Chondrocyte (in vitro differentiated cells): Measurements from ENCODE around the gene NUDT3. TPM values are rescaled to one million over a fixed set of nuclear protein-coding genes. Genes with fewer than 3 reads are reported as not detected.

ENCODE experiments used
- DNase-seq: peaks from one replicate; pipeline ENCODE4 v3.0.0; 2021; ENCODE audit warnings: mixed read lengths, low spot score
- H3K27ac Mint-ChIP-seq: one replicate; pipeline ENCODE4 v1.8.0; 2021; ENCODE audit warnings: mild to moderate bottlenecking, moderate library complexity, mixed read lengths; ENCODE audit not compliant: unreplicated experiment
- H3K27me3 Mint-ChIP-seq: 2 replicates; pipeline ENCODE4 v1.8.0; 2021; ENCODE audit warnings: low read depth, mixed read lengths
- H3K36me3 Mint-ChIP-seq: 2 replicates; pipeline ENCODE4 v1.8.0; 2021; ENCODE audit warnings: low read depth, mixed read lengths
- H3K4me1 Mint-ChIP-seq: 2 replicates; pipeline ENCODE4 v1.8.0; 2021; ENCODE audit warnings: low read depth, mild to moderate bottlenecking, mixed read lengths
- H3K4me3 Mint-ChIP-seq: one replicate; pipeline ENCODE4 v1.8.0; 2021; ENCODE audit warnings: mild to moderate bottlenecking, moderate library complexity, mixed read lengths; ENCODE audit not compliant: unreplicated experiment
- H3K9me3 Mint-ChIP-seq: 2 replicates; pipeline ENCODE4 v1.8.0; 2021; ENCODE audit warnings: low read depth, mixed read lengths
- total RNA-seq: library from RNA; stranded (reverse); gene quantifications from 3 replicates; pipeline ENCODE4 v1.2.1, GENCODE V29; 2021
- TF ChIP-seq, protein P1 (sequence below): fragments of 200-600 bp; sonication (generic); IDR thresholded peaks from 2 replicates; pipeline ENCODE4 v1.5.0; 2021; ENCODE audit warnings: antibody characterized with exemption, mild to moderate bottlenecking, moderate library complexity

NUDT3 gene
- total RNA-seq, 1 donor from 2014 or later = 22.0 TPM

DNA sequence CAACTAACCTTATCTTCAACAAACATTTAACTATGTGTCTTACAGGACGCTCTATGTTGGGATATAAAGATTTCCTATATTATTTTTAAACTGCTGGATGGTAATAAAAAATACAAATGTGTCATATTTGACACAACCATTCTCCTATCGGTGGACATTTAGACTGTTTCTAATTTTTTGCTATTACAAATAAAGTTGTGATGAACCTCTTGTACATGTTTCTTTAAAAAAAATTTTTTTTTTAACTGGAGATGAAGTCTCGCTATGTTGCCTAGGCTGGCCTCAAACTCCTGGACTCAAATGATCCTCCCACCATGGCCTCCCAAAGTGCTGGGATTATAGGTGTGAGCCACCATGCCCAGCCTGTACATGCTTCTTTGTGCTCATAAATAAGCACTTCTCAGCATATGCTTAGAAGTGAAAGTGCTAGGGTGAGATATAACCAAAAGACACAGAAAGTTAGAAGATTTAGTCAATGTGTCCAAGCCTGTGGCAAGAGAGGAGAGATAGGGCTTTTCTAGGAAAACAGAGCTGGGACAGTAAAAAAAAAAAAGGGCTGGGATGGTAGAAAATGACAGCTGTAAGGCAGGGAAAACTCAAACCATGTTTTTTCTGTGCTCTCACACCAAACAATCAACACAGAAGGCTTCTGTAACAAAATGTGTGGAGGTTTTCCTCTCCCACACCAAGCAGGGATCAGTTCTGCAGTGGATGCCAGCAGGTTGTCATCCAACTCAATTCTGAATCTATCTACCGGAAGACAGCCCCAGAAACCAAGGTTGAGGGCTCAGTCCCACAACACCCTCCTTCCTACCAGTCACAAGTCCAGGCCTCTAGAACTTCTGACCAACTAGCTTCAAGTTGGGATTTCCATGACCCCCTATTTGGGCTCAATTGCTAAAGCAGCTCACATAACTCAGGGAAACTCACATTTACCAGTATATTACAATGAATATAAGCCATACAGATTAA is 73.7 kb downstream of the NUDT3 start:
- no peak overlapping the region for H3K4me3 Mint-ChIP-seq
- no peaks in the 10 kb centered on the region for H3K27me3 Mint-ChIP-seq
- DNase-seq = no peak
- H3K4me1 Mint-ChIP-seq = peaks cover 34% of the 10 kb centered on the region
- no peaks in the 10 kb centered on the region for H3K9me3 Mint-ChIP-seq
- H3K27ac Mint-ChIP-seq = peak overlapping the region; percentile 81
- TF ChIP-seq, protein P1, sequence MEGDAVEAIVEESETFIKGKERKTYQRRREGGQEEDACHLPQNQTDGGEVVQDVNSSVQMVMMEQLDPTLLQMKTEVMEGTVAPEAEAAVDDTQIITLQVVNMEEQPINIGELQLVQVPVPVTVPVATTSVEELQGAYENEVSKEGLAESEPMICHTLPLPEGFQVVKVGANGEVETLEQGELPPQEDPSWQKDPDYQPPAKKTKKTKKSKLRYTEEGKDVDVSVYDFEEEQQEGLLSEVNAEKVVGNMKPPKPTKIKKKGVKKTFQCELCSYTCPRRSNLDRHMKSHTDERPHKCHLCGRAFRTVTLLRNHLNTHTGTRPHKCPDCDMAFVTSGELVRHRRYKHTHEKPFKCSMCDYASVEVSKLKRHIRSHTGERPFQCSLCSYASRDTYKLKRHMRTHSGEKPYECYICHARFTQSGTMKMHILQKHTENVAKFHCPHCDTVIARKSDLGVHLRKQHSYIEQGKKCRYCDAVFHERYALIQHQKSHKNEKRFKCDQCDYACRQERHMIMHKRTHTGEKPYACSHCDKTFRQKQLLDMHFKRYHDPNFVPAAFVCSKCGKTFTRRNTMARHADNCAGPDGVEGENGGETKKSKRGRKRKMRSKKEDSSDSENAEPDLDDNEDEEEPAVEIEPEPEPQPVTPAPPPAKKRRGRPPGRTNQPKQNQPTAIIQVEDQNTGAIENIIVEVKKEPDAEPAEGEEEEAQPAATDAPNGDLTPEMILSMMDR = no peak
- H3K36me3 Mint-ChIP-seq = peaks cover 1% of the 10 kb centered on the region

DNA sequence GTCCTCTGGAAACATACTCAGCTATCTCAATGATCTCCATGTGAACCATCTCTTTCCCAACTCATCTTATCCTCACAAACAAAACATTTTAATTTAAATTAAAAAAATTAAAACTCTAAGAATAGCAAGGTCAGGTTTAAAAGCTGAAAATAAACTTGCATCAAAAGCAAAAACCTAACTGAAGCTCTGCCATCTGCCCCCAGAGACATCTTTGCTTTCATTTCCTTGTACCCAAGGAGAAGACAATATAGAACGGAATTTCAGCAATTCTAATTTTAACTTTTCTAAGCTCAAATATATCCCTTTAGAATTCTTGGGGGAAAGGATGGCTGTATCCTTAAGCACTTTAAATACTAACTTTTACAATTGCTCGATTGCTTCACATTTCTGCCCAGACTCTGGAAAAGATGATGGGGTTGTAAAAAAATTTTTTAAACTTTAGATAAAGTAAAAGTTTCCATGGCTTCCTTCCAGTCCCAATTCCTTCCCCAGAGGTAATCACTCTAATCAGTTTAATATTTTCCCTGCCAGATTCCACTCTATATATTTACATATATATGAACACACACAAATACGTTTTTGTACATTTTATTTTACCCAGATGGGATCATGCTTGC is 74.5 kb downstream of the NUDT3 start:
- peaks cover 34% of the 10 kb centered on the region for H3K4me1 Mint-ChIP-seq
- H3K4me3 Mint-ChIP-seq = no peak overlapping the region
- no peaks in the 10 kb centered on the region for H3K9me3 Mint-ChIP-seq
- peaks cover 1% of the 10 kb centered on the region for H3K36me3 Mint-ChIP-seq
- DNase-seq = no peak
- peak overlapping the region; percentile 81 for H3K27ac Mint-ChIP-seq
- no peaks in the 10 kb centered on the region for H3K27me3 Mint-ChIP-seq
- TF ChIP-seq, protein P1 = no peak

DNA sequence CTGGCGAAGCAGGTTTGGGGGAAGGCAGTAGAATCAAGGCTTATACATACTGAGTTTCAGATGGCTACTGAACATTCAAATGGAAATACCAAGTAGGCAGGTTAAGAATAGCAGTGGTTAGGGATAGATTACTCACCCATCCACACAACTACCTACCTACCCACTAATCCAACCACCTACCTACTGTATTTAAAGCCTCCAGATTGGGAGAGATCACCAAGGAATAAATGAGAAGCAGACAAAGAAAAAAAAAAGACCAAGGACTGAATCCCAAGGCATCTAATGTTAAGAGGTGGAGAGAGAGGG is 75.3 kb downstream of the NUDT3 start:
- Mint-ChIP-seq H3K27me3 (no peaks in the 10 kb centered on the region), H3K4me1 (peaks cover 34% of the 10 kb centered on the region), H3K27ac (no peak overlapping the region), H3K36me3 (peaks cover 1% of the 10 kb centered on the region), H3K9me3 (no peaks in the 10 kb centered on the region), H3K4me3 (no peak overlapping the region)
- TF ChIP-seq, protein P1 = no peak
- DNase-seq = no peak

DNA sequence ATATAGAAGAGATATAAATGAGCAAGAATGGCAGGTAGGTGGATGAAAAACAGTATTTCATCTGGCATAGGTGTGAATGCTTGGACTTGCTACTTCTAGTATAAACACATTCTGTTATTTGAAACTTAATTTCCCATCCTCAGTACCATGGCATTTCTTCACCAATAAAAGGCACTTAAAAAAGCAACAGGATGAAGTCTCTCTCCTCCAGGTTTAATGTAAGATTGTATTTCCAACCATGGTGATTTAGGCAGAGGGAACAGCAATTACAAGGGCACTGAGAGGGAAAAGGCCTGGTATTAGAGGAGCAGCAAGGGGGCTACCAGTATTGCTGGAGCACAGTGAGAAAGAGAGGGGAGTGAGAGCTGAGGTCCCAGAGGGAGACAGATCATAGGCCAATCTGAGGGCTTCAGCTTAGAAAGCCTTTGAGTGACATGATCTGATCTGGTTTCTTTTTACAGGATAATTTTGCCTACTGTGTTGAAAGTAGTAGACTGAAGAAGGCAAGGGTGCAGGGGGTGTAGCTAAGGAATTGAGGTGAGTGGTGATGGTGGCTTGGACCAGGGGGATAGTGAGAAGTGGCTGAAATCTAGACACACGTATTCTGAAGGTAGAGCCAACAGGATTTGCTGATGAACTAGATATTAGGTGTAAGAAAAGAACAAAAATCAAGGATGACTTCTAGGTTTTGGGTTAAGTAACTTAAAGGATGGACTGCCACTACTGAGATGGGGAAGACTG is 75.9 kb downstream of the NUDT3 start:
- H3K9me3 Mint-ChIP-seq = no peaks in the 10 kb centered on the region
- peaks cover 34% of the 10 kb centered on the region for H3K4me1 Mint-ChIP-seq
- H3K27ac Mint-ChIP-seq = no peak overlapping the region
- DNase-seq = no peak
- no peak overlapping the region for H3K4me3 Mint-ChIP-seq
- TF ChIP-seq, protein P1 = no peak
- no peaks in the 10 kb centered on the region for H3K27me3 Mint-ChIP-seq
- H3K36me3 Mint-ChIP-seq = no peaks in the 10 kb centered on the region

DNA sequence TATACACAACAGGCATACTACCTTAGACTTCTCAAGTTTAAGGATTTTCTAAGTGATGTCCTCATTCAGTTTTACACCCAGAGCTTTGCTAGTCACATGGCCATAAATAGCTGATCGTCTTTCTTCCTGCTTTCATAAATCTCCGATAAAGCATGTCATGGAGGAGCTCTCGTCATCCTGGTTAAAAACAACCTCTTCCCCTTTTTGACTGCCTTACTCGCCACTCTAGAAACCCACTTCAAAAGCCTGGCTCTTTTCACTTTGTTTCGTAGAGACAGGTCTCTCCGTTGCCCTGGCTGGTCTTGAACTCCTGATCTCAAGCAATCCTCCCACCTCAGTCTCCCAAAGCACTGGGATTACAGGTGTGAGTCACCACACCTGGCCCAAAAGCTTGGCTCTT is 76.7 kb downstream of the NUDT3 start:
- Mint-ChIP-seq H3K4me1 (peaks cover 34% of the 10 kb centered on the region), H3K27ac (peak overlapping the region; percentile 6), H3K4me3 (no peak overlapping the region), H3K9me3 (no peaks in the 10 kb centered on the region), H3K36me3 (no peaks in the 10 kb centered on the region), H3K27me3 (no peaks in the 10 kb centered on the region)
- TF ChIP-seq, protein P1 = no peak
- no peak for DNase-seq
